GM12878 (cell line): ENCODE measurements around the gene SF1. TPM values are rescaled to one million over a fixed set of nuclear protein-coding genes. Genes with fewer than 3 reads are reported as not detected.

Experiments
- ATAC-seq: fragments of 200-7000 bp; cut with Tn5 transposase; 3 replicates; pipeline ENCODE4 v1.9.1; 2020; ENCODE audit warnings: mild to moderate bottlenecking, moderate library complexity
- BruUV-seq: library from RNA; stranded (reverse); fragments of 400-500 nt; replicated peaks from 2 replicates; lab custom pipeline; 2021; lab: Mats Ljungman, UMichigan
- CTCF ChIA-PET: fragments of 300-600 bp; sonication (Branson Sonifier 250); formaldehyde crosslinking; extraction: SDS; loops from one replicate; lab custom pipeline; 2021; ENCODE audit warnings: inconsistent platforms; lab: Yijun Ruan, JAX
- POLR2A ChIA-PET: fragments of 350-600 bp; formaldehyde crosslinking; extraction: SDS; loops from one replicate; lab custom pipeline; 2021; ENCODE audit warnings: inconsistent platforms; lab: Charles Lee
- RAD21 ChIA-PET: fragments of 300-600 bp; sonication (Branson Sonifier 250); formaldehyde crosslinking; loops from one replicate; lab custom pipeline; 2023; ENCODE audit warnings: antibody characterized with exemption; ENCODE audit not compliant: unreplicated experiment; lab: Charles Lee
- SMC1A ChIA-PET: fragments of 300-600 bp; sonication (Branson Sonifier 250); formaldehyde crosslinking; loops from one replicate; lab custom pipeline; 2023; ENCODE audit not compliant: unreplicated experiment, uncharacterized antibody; lab: Charles Lee
- DNase-seq: peaks from one replicate; pipeline ENCODE4 v3.0.0-alpha.2; 2011; ENCODE audit warnings: low read depth, low spot score
- FAIRE-seq: peaks from 3 replicates; lab custom pipeline; 2011; peaks lifted over from hg19 to GRCh38; lab: Jason Lieb, UNC
- H2AFZ ChIP-seq: 2 replicates; pipeline ENCODE4 v1.6.0; 2011; ENCODE audit warnings: low read depth, low read length, control low read depth; ENCODE audit not compliant: control insufficient read depth
- H3K27ac ChIP-seq: 2 replicates; pipeline ENCODE4 v1.5.1; 2011; ENCODE audit warnings: control low read depth; ENCODE audit not compliant: control insufficient read depth, insufficient read depth
- H3K27me3 ChIP-seq, 2 experiments: replicated peaks in 1 of 2; 2 replicates each; pipeline versions ENCODE4 v1.6.0 to v1.6.1; 2011; ENCODE audit warnings: low read length in 1 of 2; ENCODE audit not compliant: control insufficient read depth in 2 of 2, insufficient read depth in 2 of 2
- H3K36me3 ChIP-seq, 2 experiments: 2 replicates each; pipeline ENCODE4 v1.5.1; 2011; ENCODE audit warnings: low read length in 1 of 2; ENCODE audit not compliant: control insufficient read depth in 2 of 2, insufficient read depth in 2 of 2
- H3K4me1 ChIP-seq: 2 replicates; pipeline ENCODE4 v1.6.1; 2011; ENCODE audit warnings: mild to moderate bottlenecking, low read length, moderate library complexity, mixed read lengths; ENCODE audit not compliant: control insufficient read depth, insufficient read depth
- H3K4me2 ChIP-seq: 2 replicates; pipeline ENCODE4 v1.6.0; 2011; ENCODE audit warnings: control low read depth; ENCODE audit not compliant: control insufficient read depth, insufficient read depth
- H3K4me3 ChIP-seq: fragments of 200-600 bp; sonication (generic); 2 replicates; pipeline ENCODE4 v1.5.1; 2016
- H3K79me2 ChIP-seq: 2 replicates; pipeline ENCODE4 v1.6.0; 2011; ENCODE audit warnings: low read length; ENCODE audit not compliant: control insufficient read depth, insufficient read depth
- H3K9ac ChIP-seq: 2 replicates; pipeline ENCODE4 v1.8.0; 2011; ENCODE audit warnings: low read length, control low read depth, mixed read lengths; ENCODE audit not compliant: control insufficient read depth, insufficient read depth
- H3K9me3 ChIP-seq: replicated peaks from 3 replicates; pipeline ENCODE4 v1.5.1; 2011; ENCODE audit warnings: mild to moderate bottlenecking, low read length; ENCODE audit not compliant: control insufficient read depth, insufficient read depth
- H4K20me1 ChIP-seq: 2 replicates; pipeline ENCODE4 v1.6.0; 2011; ENCODE audit not compliant: control insufficient read depth, insufficient read depth
- PAX8 ChIP-seq: fragments of 450-650 bp; IDR thresholded peaks from 2 replicates; pipeline ENCODE4 v1.6.1; 2017; ENCODE audit warnings: mild to moderate bottlenecking, moderate library complexity
- YBX1 ChIP-seq: fragments of 450-650 bp; IDR thresholded peaks from 2 replicates; pipeline ENCODE4 v1.6.1; 2016; ENCODE audit warnings: antibody characterized with exemption
- WGBS: methylation state at CpG from one replicate; pipeline ENCODE4 v1.1.6; 2016; ENCODE audit warnings: low lambda C conversion rate; ENCODE audit not compliant: insufficient replicate concordance, insufficient coverage; ENCODE audit errors: missing lambda C conversion rate; 5-methylcytosine and 5-hydroxymethylcytosine counted together
- in situ Hi-C: fragments of 300-500 bp; cut with MboI; formaldehyde crosslinking; loops from 9 replicates; pipeline ENCODE4 v1.14.3; 2018; ENCODE audit warnings: mixed read lengths
- intact Hi-C: fragments of 100-400 bp; cut with micrococcal nuclease; formaldehyde crosslinking; loops from one replicate; pipeline ENCODE4 v1.14.2; 2022; ENCODE audit not compliant: unreplicated experiment
- polyA plus RNA-seq, 11 experiments: library from polyadenylated mRNA; depleted of rRNA in 4 of 11; unstranded in 6 of 11; stranded (reverse) in 5 of 11; fragments of >200 nt; fragmentation: Nextera tagmentation in 4 of 11; fragmentation: Illumina TruSeq in 1 of 11; extraction: Ambion mirVana in 4 of 11; extraction: Trizol in 1 of 11; gene quantifications; 1 replicate in 1 of 11; 2 replicates in 10 of 11; pipeline versions ENCODE4 v1.2.1 to v1.2.3, GENCODE V29; 2011 to 2016; ENCODE audit warnings: inconsistent platforms in 2 of 11, missing spikeins in 2 of 11, low read depth in 1 of 11
- total RNA-seq, 4 experiments: library from RNA; depleted of rRNA in 3 of 4; stranded (reverse); fragments of >200 nt in 3 of 4; fragmentation: Illumina TruSeq in 1 of 4; extraction: Trizol in 1 of 4; gene quantifications; 2 replicates each; pipeline versions ENCODE4 v1.2.1 to v1.2.3, GENCODE V29; 2013 to 2021
- TF ChIP-seq, protein P1 (sequence below): fragments of 450-650 bp; IDR thresholded peaks from 2 replicates; pipeline ENCODE4 v1.6.1; 2016; ENCODE audit warnings: mild to moderate bottlenecking, moderate library complexity, borderline replicate concordance
- TF ChIP-seq, protein P2 (sequence below): IDR thresholded peaks from 2 replicates; pipeline ENCODE4 v1.6.1; 2011; ENCODE audit warnings: low read depth, low read length, improper control_type of control experiment, borderline replicate concordance

SF1 gene
- total and polyA plus RNA-seq, 10 of the 15 experiments (the other 5 are each of a cell fraction or from before 2014, with no cell fraction given), result 13.6 to 337 (median 103) TPM

DNA sequence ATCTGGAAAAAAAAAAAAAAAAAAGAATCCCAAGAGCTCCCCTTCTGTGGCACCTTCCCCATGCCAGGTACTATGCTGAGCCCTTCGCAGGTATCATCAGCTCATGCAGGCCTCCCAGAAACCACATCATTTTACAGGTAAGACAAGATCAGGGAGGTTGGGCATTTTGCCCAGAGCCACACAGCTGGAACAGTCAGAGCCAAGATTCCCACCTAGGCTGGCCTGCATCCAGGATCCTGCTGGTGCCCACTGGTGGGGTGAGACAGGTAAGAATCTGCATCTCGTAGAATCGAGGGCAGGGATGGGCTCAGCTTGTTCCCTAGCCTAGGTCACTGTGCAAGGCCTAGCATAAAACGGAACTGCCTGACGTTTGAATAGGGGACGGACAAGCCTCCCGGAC is 47.7 kb upstream of the SF1 start:
- intact Hi-C loops, result no loop called here
- POLR2A ChIA-PET, result no interaction called here
- DNase-seq, result no peak

More for the DNA sequence above, 47.7 kb upstream of the SF1 start:
- Histone ChIP-seq H4K20me1 (no peaks in the 10 kb centered on the region), H3K4me2 (no peak overlapping the region), H3K27me3 (no peaks in the 10 kb centered on the region), H3K79me2 (no peaks in the 10 kb centered on the region), H3K27ac (no peak overlapping the region), H3K36me3 (no peaks in the 10 kb centered on the region), H3K4me3 (no peak overlapping the region), H2AFZ (no peak overlapping the region), H3K4me1 (no peaks in the 10 kb centered on the region), H3K9me3 (no peaks in the 10 kb centered on the region), H3K9ac (no peak overlapping the region)
- in situ Hi-C loops, result no loop called here
- ATAC-seq (no peak), FAIRE-seq (no peak)
- WGBS, result 63% methylated on average over 7 of the region's 7 CpGs
- no TSS peak for BruUV-seq
- ChIA-PET RAD21 (no interaction called here), CTCF (no interaction called here), SMC1A (no interaction called here)
- TF ChIP-seq, protein P1, sequence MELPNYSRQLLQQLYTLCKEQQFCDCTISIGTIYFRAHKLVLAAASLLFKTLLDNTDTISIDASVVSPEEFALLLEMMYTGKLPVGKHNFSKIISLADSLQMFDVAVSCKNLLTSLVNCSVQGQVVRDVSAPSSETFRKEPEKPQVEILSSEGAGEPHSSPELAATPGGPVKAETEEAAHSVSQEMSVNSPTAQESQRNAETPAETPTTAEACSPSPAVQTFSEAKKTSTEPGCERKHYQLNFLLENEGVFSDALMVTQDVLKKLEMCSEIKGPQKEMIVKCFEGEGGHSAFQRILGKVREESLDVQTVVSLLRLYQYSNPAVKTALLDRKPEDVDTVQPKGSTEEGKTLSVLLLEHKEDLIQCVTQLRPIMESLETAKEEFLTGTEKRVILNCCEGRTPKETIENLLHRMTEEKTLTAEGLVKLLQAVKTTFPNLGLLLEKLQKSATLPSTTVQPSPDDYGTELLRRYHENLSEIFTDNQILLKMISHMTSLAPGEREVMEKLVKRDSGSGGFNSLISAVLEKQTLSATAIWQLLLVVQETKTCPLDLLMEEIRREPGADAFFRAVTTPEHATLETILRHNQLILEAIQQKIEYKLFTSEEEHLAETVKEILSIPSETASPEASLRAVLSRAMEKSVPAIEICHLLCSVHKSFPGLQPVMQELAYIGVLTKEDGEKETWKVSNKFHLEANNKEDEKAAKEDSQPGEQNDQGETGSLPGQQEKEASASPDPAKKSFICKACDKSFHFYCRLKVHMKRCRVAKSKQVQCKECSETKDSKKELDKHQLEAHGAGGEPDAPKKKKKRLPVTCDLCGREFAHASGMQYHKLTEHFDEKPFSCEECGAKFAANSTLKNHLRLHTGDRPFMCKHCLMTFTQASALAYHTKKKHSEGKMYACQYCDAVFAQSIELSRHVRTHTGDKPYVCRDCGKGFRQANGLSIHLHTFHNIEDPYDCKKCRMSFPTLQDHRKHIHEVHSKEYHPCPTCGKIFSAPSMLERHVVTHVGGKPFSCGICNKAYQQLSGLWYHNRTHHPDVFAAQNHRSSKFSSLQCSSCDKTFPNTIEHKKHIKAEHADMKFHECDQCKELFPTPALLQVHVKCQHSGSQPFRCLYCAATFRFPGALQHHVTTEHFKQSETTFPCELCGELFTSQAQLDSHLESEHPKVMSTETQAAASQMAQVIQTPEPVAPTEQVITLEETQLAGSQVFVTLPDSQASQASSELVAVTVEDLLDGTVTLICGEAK, result no peak
- no peak for TF ChIP-seq YBX1
- TF ChIP-seq, protein P2, sequence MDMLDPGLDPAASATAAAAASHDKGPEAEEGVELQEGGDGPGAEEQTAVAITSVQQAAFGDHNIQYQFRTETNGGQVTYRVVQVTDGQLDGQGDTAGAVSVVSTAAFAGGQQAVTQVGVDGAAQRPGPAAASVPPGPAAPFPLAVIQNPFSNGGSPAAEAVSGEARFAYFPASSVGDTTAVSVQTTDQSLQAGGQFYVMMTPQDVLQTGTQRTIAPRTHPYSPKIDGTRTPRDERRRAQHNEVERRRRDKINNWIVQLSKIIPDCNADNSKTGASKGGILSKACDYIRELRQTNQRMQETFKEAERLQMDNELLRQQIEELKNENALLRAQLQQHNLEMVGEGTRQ, result no peak
- TF ChIP-seq PAX8, result no peak
